HCT116 (cell line): Measurements from ENCODE around the gene MLKL. TPM values are rescaled to one million over a fixed set of nuclear protein-coding genes. Genes with fewer than 3 reads are reported as not detected.

Experiments
- ATAC-seq: fragments of 200-7000 bp; cut with Tn5 transposase; 2 replicates; pipeline ENCODE4 v1.9.1; 2020; ENCODE audit warnings: mild to moderate bottlenecking, moderate library complexity
- BruUV-seq: library from RNA; stranded (reverse); fragments of 400-500 nt; replicated peaks from 2 replicates; lab custom pipeline; 2021; lab: Mats Ljungman, UMichigan
- CTCF ChIA-PET: fragments of 300-600 bp; sonication (Branson Sonifier 250); formaldehyde crosslinking; loops from one replicate; lab custom pipeline; 2021; ENCODE audit warnings: antibody characterized with exemption; lab: Charles Lee
- POLR2A ChIA-PET: fragments of 300-600, 350-600 bp; sonication (Branson Sonifier 250); formaldehyde crosslinking; loops from one replicate; lab custom pipeline; 2021; ENCODE audit warnings: antibody characterized with exemption; lab: Charles Lee
- RAD21 ChIA-PET, 2 experiments: fragments of 300-600 bp; sonication (Branson Sonifier 250); formaldehyde crosslinking; loops; one replicate each; lab custom pipeline; 2023; ENCODE audit warnings: low total read pairs in 2 of 2; ENCODE audit not compliant: uncharacterized antibody in 2 of 2, unreplicated experiment in 2 of 2, low non-redundant PET in 1 of 2; lab: Charles Lee
- DNase-seq: peaks from one replicate; pipeline ENCODE4 v3.0.0-alpha.2; 2010; ENCODE audit warnings: low read depth, low spot score
- H2AFZ ChIP-seq: fragments of 200-600 bp; shearing (Covaris generic), sonication (generic); 2 replicates; pipeline ENCODE4 v1.6.1; 2017; ENCODE audit warnings: low read depth, mixed run types, mixed read lengths, antibody characterized with exemption, low read length; ENCODE audit not compliant: poor library complexity, severe bottlenecking
- H3K27ac ChIP-seq: 2 replicates; pipeline ENCODE4 v1.5.1; 2012; ENCODE audit warnings: low read depth, low read length
- H3K27me3 ChIP-seq: fragments of 200-600 bp; sonication (generic); 2 replicates; pipeline ENCODE4 v1.6.1; 2016; ENCODE audit warnings: mixed run types, low read length, mixed read lengths; ENCODE audit not compliant: insufficient read depth
- H3K36me3 ChIP-seq, 2 experiments: fragments of 200-500 bp in 1 of 2; fragments of 200-600 bp in 1 of 2; sonication (Bioruptor generic) in 1 of 2; sonication (generic) in 1 of 2; 2 replicates each; pipeline versions ENCODE4 v1.5.1 to v1.6.1; 2014 to 2016; ENCODE audit warnings: low read length in 2 of 2, inconsistent platforms in 1 of 2, mixed read lengths in 1 of 2, mixed run types in 1 of 2; ENCODE audit not compliant: insufficient read depth in 2 of 2, control insufficient read depth in 1 of 2
- H3K4me1 ChIP-seq, 2 experiments: fragments of 200-600 bp in 1 of 2; sonication (generic) in 1 of 2; 2 replicates each; pipeline versions ENCODE4 v1.5.1 to v1.6.1; 2012 to 2017; ENCODE audit warnings: low read length in 2 of 2, inconsistent platforms in 1 of 2, mild to moderate bottlenecking in 1 of 2, mixed read lengths in 1 of 2, mixed run types in 1 of 2, moderate library complexity in 1 of 2; ENCODE audit not compliant: insufficient read depth in 2 of 2, control insufficient read depth in 1 of 2
- H3K4me2 ChIP-seq: fragments of 200-600 bp; sonication (generic); 2 replicates; pipeline ENCODE4 v1.6.1; 2017; ENCODE audit warnings: mixed run types, low read length, mixed read lengths
- H3K4me3 ChIP-seq, 2 experiments: fragments of 200-600 bp in 1 of 2; sonication (generic) in 1 of 2; replicated peaks in 1 of 2; 2 replicates each; pipeline ENCODE4 v1.5.1; 2011 to 2016; ENCODE audit warnings: low read length in 2 of 2, control low read depth in 1 of 2, low read depth in 1 of 2, mild to moderate bottlenecking in 1 of 2, mixed read lengths in 1 of 2, mixed run types in 1 of 2
- H3K79me2 ChIP-seq: fragments of 200-600 bp; sonication (generic); 2 replicates; pipeline ENCODE4 v1.6.1; 2017; ENCODE audit warnings: mild to moderate bottlenecking, mixed run types, low read length, moderate library complexity, mixed read lengths; ENCODE audit not compliant: insufficient read depth
- H3K9ac ChIP-seq: fragments of 200-600 bp; sonication (generic); 2 replicates; pipeline ENCODE4 v1.6.1; 2016; ENCODE audit warnings: low read length, mixed read lengths
- H3K9me2 ChIP-seq: fragments of 200-600 bp; sonication (generic), shearing (Covaris generic); 2 replicates; pipeline ENCODE4 v1.6.1; 2017; ENCODE audit warnings: mixed run types, mild to moderate bottlenecking, moderate library complexity; ENCODE audit not compliant: insufficient read depth
- H3K9me3 ChIP-seq, 2 experiments: fragments of 200-500 bp in 1 of 2; fragments of 200-600 bp in 1 of 2; sonication (Bioruptor generic) in 1 of 2; sonication (generic) in 1 of 2; 2 replicates each; pipeline ENCODE4 v1.6.1; 2014 to 2017; ENCODE audit warnings: low read length in 2 of 2, mixed read lengths in 2 of 2, inconsistent platforms in 1 of 2, low read depth in 1 of 2, mild to moderate bottlenecking in 1 of 2, mixed run types in 1 of 2, moderate library complexity in 1 of 2; ENCODE audit not compliant: control insufficient read depth in 1 of 2, insufficient read depth in 1 of 2
- H4K20me1 ChIP-seq: fragments of 200-600 bp; sonication (generic), shearing (Covaris generic); 2 replicates; pipeline ENCODE4 v1.6.1; 2017; ENCODE audit warnings: mixed run types, mild to moderate bottlenecking, moderate library complexity; ENCODE audit not compliant: insufficient read depth
- ATF3 ChIP-seq: IDR thresholded peaks from 2 replicates; pipeline ENCODE4 v1.6.1; 2012
- CBX3 ChIP-seq: IDR thresholded peaks from 2 replicates; pipeline ENCODE4 v1.6.1; 2012; ENCODE audit warnings: low read depth
- CTCF ChIP-seq, 3 experiments: fragments of 200-600 bp in 1 of 3; sonication (generic) in 1 of 3; IDR thresholded peaks in 2 of 3; conservative IDR thresholded peaks in 1 of 3; 2 replicates each; pipeline ENCODE4 v1.5.1; 2012 to 2017; ENCODE audit warnings: low read depth in 2 of 3, low read length in 2 of 3, antibody characterized with exemption in 1 of 3, borderline replicate concordance in 1 of 3, control low read depth in 1 of 3, mild to moderate bottlenecking in 1 of 3, mixed read lengths in 1 of 3, mixed run types in 1 of 3, moderate library complexity in 1 of 3; ENCODE audit not compliant: insufficient read depth in 1 of 3
- EGR1 ChIP-seq: IDR thresholded peaks from 2 replicates; pipeline ENCODE4 v1.6.1; 2012; ENCODE audit warnings: low read depth
- EZH2phosphoT487 ChIP-seq: fragments of 200-600 bp; IDR thresholded peaks from 2 replicates; pipeline ENCODE4 v1.6.1; 2018; ENCODE audit warnings: antibody characterized with exemption, borderline replicate concordance
- FOSL1 ChIP-seq: IDR thresholded peaks from 2 replicates; pipeline ENCODE4 v1.6.1; 2012; ENCODE audit warnings: low read depth
- MAX ChIP-seq: IDR thresholded peaks from 2 replicates; pipeline ENCODE4 v1.6.1; 2012
- RAD21 ChIP-seq: IDR thresholded peaks from 2 replicates; pipeline ENCODE4 v1.6.1; 2012; ENCODE audit warnings: low read depth, mild to moderate bottlenecking
- REST ChIP-seq: IDR thresholded peaks from 2 replicates; pipeline ENCODE4 v1.6.1; 2012; ENCODE audit warnings: low read depth
- SIN3A ChIP-seq: IDR thresholded peaks from 2 replicates; pipeline ENCODE4 v1.6.1; 2012; ENCODE audit warnings: low read depth
- SRF ChIP-seq: IDR thresholded peaks from 2 replicates; pipeline ENCODE4 v1.6.1; 2012; ENCODE audit warnings: low read depth
- ZFX ChIP-seq: fragments of 450-650 bp; IDR thresholded peaks from 2 replicates; pipeline ENCODE4 v1.6.1; 2017
- ZNF274 ChIP-seq: fragments of 200-500 bp; sonication (Bioruptor generic); IDR thresholded peaks from 2 replicates; pipeline ENCODE4 v1.6.1; 2014; ENCODE audit warnings: mild to moderate bottlenecking, low read depth, low read length, inconsistent platforms
- intact Hi-C: fragments of 100-400 bp; cut with micrococcal nuclease; formaldehyde crosslinking; loops from 2 replicates; pipeline ENCODE4 v1.10.0; 2022
- total RNA-seq: library from RNA; stranded (reverse); gene quantifications from one replicate; pipeline ENCODE4 v1.2.1, GENCODE V29; 2021; ENCODE audit not compliant: unreplicated experiment

Gene MLKL
- total RNA-seq, 1 experiment from 2014 or later = 8.3 TPM

GRCh38 chr16:74720579-74720978 is 19.9 kb upstream of the MLKL start:
- no peak for TF ChIP-seq ZNF274
- no TSS peak for BruUV-seq

GRCh38 chr16:74718741-74719610 is 18.3 kb upstream of the MLKL start:
- H3K9me2 ChIP-seq = no peaks in the 10 kb centered on the region
- H3K4me2 ChIP-seq = no peak overlapping the region
- TF ChIP-seq CTCF (IDR thresholded peaks at IDR 0.05 in 2 of 3, conservative IDR thresholded peaks at IDR 0.05 in 1 of 3; ENCODE audit: borderline replicate concordance in 1 of 3, insufficient read depth in 1 of 3, low read depth in 2 of 3, low read length in 2 of 3) (peak; percentile 34 to 45 (median 38); a peak in 5 of 6 replicates), ZFX (no peak), EZH2phosphoT487 (no peak), SRF (no peak), FOSL1 (no peak), EGR1 (no peak), SIN3A (no peak), CBX3 (no peak), MAX (no peak), RAD21 (peak; percentile 20; the same call in 1 of the 2 replicates), REST (no peak), ATF3 (no peak)
- no peaks in the 10 kb centered on the region for H3K79me2 ChIP-seq
- ChIA-PET CTCF (interaction anchor here (0.5 to 1.5 kb wide), 4 partner anchors 16 to 144 kb away, joined by 3 to 6 read pairs (median 4); partner anchors contain the start of gene FA2H), RAD21 (no interaction called here), POLR2A (no interaction called here)
- peak; percentile 81 for ATAC-seq
- no peak overlapping the region for H2AFZ ChIP-seq
- no peak overlapping the region for H3K4me3 ChIP-seq
- H3K4me1 ChIP-seq = no peaks in the 10 kb centered on the region
- H4K20me1 ChIP-seq = no peaks in the 10 kb centered on the region
- no peak for DNase-seq
- no peak overlapping the region for H3K27ac ChIP-seq
- H3K27me3 ChIP-seq = no peaks in the 10 kb centered on the region
- intact Hi-C loops = no loop called here
- no peak overlapping the region for H3K9ac ChIP-seq
- H3K36me3 ChIP-seq = no peaks in the 10 kb centered on the region
- BruUV-seq = no TSS peak
- no peaks in the 10 kb centered on the region for H3K9me3 ChIP-seq

More at GRCh38 chr16:74720579-74720978, 19.9 kb upstream of the MLKL start:
- Histone ChIP-seq H3K4me3 (no peak overlapping the region), H3K79me2 (no peaks in the 10 kb centered on the region), H3K9me3 (no peaks in the 10 kb centered on the region), H3K9ac (no peak overlapping the region), H3K36me3 (no peaks in the 10 kb centered on the region), H2AFZ (no peak overlapping the region), H4K20me1 (no peaks in the 10 kb centered on the region), H3K9me2 (no peaks in the 10 kb centered on the region), H3K27me3 (no peaks in the 10 kb centered on the region), H3K4me1 (no peaks in the 10 kb centered on the region), H3K4me2 (no peak overlapping the region), H3K27ac (no peak overlapping the region)
- ATAC-seq (no peak), DNase-seq (no peak)
- ChIA-PET CTCF (interaction anchor here (1.3 kb wide), 1 partner anchor 141 kb away, joined by 4 read pairs; no protein-coding TSS in a partner anchor), POLR2A (no interaction called here), RAD21 (no interaction called here)
- intact Hi-C loops = no loop called here
